ENCODE measurements around the gene CAPN13.

DNA sequence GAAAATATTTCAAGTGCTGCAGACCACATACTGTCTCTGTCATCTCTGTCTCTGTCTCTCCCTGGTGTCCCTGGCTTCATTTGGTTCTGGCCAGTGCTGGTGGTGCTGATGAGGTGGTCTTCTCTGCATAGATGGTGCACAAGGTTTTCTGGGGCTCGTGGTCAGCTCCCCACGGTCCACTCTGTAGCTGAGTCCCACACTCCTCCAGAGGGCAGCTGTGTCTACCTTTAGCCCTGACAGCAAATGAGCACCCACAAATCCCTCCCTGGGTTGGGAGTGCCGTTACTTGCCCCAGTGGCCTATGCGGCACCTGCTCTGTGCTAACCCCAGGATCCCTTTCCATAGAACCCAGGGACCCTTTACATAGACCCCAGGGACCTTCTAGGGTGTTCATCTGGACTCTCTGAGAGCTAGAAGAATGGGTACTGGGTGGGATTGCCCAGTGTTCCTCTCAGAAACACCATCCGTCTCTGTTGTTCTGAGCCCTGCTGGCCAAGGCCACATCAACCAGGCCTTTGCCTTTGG, 129.3 kb downstream of the CAPN13 start:
- TF ChIP-seq CTCF (IDR thresholded peaks at IDR 0.05) (no peak), POLR2A (IDR thresholded peaks at IDR 0.05) (no peak)

All from esophagus squamous epithelium (tissue), 4 donors.